Smooth muscle cell (in vitro differentiated cells): ENCODE results near the gene ZNF302. TPM values are rescaled to one million over a fixed set of nuclear protein-coding genes. Genes with fewer than 3 reads are reported as not detected.
A peak's percentile ranks its signal among the peaks of the same experiment; 100 is the strongest.

ENCODE experiments used
- DNase-seq: peaks from one replicate; lab custom pipeline; 2025; ENCODE audit not compliant: unreplicated experiment; lab: John Stamatoyannopoulos, UW
- H2AFZ ChIP-seq: fragments of 200-600 bp; sonication (generic); 2 replicates; pipeline ENCODE4 v1.6.0; 2016; ENCODE audit warnings: antibody characterized with exemption, low read depth, mild to moderate bottlenecking
- H3F3A ChIP-seq: fragments of 200-600 bp; sonication (generic); 2 replicates; pipeline ENCODE4 v1.6.0; 2017; ENCODE audit warnings: antibody characterized with exemption, low read depth
- H3K27ac ChIP-seq: fragments of 200-600 bp; sonication (generic); 2 replicates; pipeline ENCODE4 v1.5.1; 2016; ENCODE audit warnings: low read depth, mild to moderate bottlenecking
- H3K27me3 ChIP-seq: fragments of 200-600 bp; sonication (generic); 2 replicates; pipeline ENCODE4 v1.6.1; 2016; ENCODE audit warnings: low read depth, mild to moderate bottlenecking
- H3K36me3 ChIP-seq: fragments of 200-600 bp; sonication (generic); 2 replicates; pipeline ENCODE4 v1.5.1; 2016; ENCODE audit warnings: low read depth
- H3K4me1 ChIP-seq: fragments of 200-600 bp; sonication (generic); 2 replicates; pipeline ENCODE4 v1.5.1; 2016; ENCODE audit warnings: low read depth
- H3K4me2 ChIP-seq: fragments of 200-600 bp; sonication (generic); 2 replicates; pipeline ENCODE4 v1.6.0; 2016; ENCODE audit warnings: mild to moderate bottlenecking
- H3K4me3 ChIP-seq: fragments of 200-600 bp; sonication (generic); 2 replicates; pipeline ENCODE4 v1.5.1; 2016; ENCODE audit warnings: mild to moderate bottlenecking
- H3K79me2 ChIP-seq: fragments of 200-600 bp; sonication (generic); 2 replicates; pipeline ENCODE4 v1.6.0; 2016; ENCODE audit warnings: low read depth, mild to moderate bottlenecking
- H3K9ac ChIP-seq: fragments of 200-600 bp; sonication (generic); 2 replicates; pipeline ENCODE4 v1.6.0; 2016; ENCODE audit warnings: low read depth
- H3K9me3 ChIP-seq: fragments of 200-600 bp; sonication (generic); replicated peaks from 2 replicates; pipeline ENCODE4 v1.5.1; 2016; ENCODE audit warnings: low read depth
- H4K20me1 ChIP-seq: fragments of 200-600 bp; sonication (generic); 2 replicates; pipeline ENCODE4 v1.6.0; 2016; ENCODE audit warnings: low read depth
- CTCF ChIP-seq: fragments of 200-600 bp; sonication (generic); IDR thresholded peaks from 2 replicates; pipeline ENCODE4 v1.5.1; 2017; ENCODE audit warnings: borderline replicate concordance, mild to moderate bottlenecking, antibody characterized with exemption; ENCODE audit not compliant: insufficient read depth, poor library complexity, severe bottlenecking
- WGBS: methylation state at CpG from one replicate; pipeline ENCODE4 v1.1.7; 2016; ENCODE audit warnings: low lambda C conversion rate; 5-methylcytosine and 5-hydroxymethylcytosine counted together
- polyA plus RNA-seq: library from polyadenylated mRNA; unstranded; fragments of >200 nt; fragmentation: Nextera tagmentation; extraction: Ambion mirVana; gene quantifications from 2 replicates; pipeline ENCODE4 v1.2.1, GENCODE V29; 2016
- total RNA-seq: library from RNA; depleted of rRNA; stranded (reverse); fragments of >200 nt; gene quantifications from 2 replicates; pipeline ENCODE4 v1.2.3, GENCODE V29; 2014

ZNF302 gene
- total and polyA plus RNA-seq, 2 experiments from 2014 or later = 11.5 to 16.0 TPM

GRCh38 chr19:34711890-34712289 lies 34.4 kb downstream of the ZNF302 start:
- H3K9me3 ChIP-seq = peaks cover 3% of the 10 kb centered on the region
- no peaks in the 10 kb centered on the region for H3F3A ChIP-seq
- no peak for TF ChIP-seq CTCF
- DNase-seq = no peak
- H3K27ac ChIP-seq = no peak overlapping the region
- H3K36me3 ChIP-seq = no peaks in the 10 kb centered on the region
- H3K4me1 ChIP-seq = no peaks in the 10 kb centered on the region
- no peaks in the 10 kb centered on the region for H3K27me3 ChIP-seq
- no peak overlapping the region for H2AFZ ChIP-seq
- H3K4me3 ChIP-seq = no peak overlapping the region
- H3K79me2 ChIP-seq = no peaks in the 10 kb centered on the region
- H4K20me1 ChIP-seq = no peaks in the 10 kb centered on the region
- no peak overlapping the region for H3K9ac ChIP-seq
- 51% methylated on average over 6 of the region's 6 CpGs for WGBS
- H3K4me2 ChIP-seq = no peak overlapping the region

- TF ChIP-seq CTCF = peak; percentile 58
Observed at GRCh38 chr19:34712395-34713261, 35.1 kb downstream of the ZNF302 start.

GRCh38 chr19:34713262-34713637 lies 35.8 kb downstream of the ZNF302 start:
- H3K27ac ChIP-seq = no peak overlapping the region
- no peaks in the 10 kb centered on the region for H3F3A ChIP-seq
- H3K36me3 ChIP-seq = no peaks in the 10 kb centered on the region
- no peak overlapping the region for H3K9ac ChIP-seq
- no peaks in the 10 kb centered on the region for H4K20me1 ChIP-seq
- no peaks in the 10 kb centered on the region for H3K27me3 ChIP-seq
- H3K4me2 ChIP-seq = no peak overlapping the region
- 85% methylated on average over 2 of the region's 2 CpGs for WGBS
- no peak for TF ChIP-seq CTCF
- no peaks in the 10 kb centered on the region for H3K4me1 ChIP-seq
- H3K79me2 ChIP-seq = no peaks in the 10 kb centered on the region
- DNase-seq = no peak
- no peak overlapping the region for H2AFZ ChIP-seq
- H3K9me3 ChIP-seq = peaks cover 3% of the 10 kb centered on the region
- H3K4me3 ChIP-seq = no peak overlapping the region

More at GRCh38 chr19:34712395-34713261, 35.1 kb downstream of the ZNF302 start:
- WGBS = 41% methylated on average over 11 of the region's 11 CpGs
- no peak overlapping the region for H3K27ac ChIP-seq
- H4K20me1 ChIP-seq = no peaks in the 10 kb centered on the region
- no peaks in the 10 kb centered on the region for H3K79me2 ChIP-seq
- no peak overlapping the region for H3K9ac ChIP-seq
- peaks cover 3% of the 10 kb centered on the region for H3K9me3 ChIP-seq
- H3K27me3 ChIP-seq = no peaks in the 10 kb centered on the region
- no peak overlapping the region for H3K4me2 ChIP-seq
- no peak overlapping the region for H2AFZ ChIP-seq
- DNase-seq = no peak
- no peaks in the 10 kb centered on the region for H3K4me1 ChIP-seq
- no peaks in the 10 kb centered on the region for H3K36me3 ChIP-seq
- no peak overlapping the region for H3K4me3 ChIP-seq
- H3F3A ChIP-seq = no peaks in the 10 kb centered on the region

GRCh38 chr19:34715357-34715756 lies 37.9 kb downstream of the ZNF302 start:
- no peaks in the 10 kb centered on the region for H3K36me3 ChIP-seq
- no peak overlapping the region for H3K27ac ChIP-seq
- H3K4me3 ChIP-seq = no peak overlapping the region
- peaks cover 3% of the 10 kb centered on the region for H3K9me3 ChIP-seq
- DNase-seq = no peak
- H3K9ac ChIP-seq = no peak overlapping the region
- no peak overlapping the region for H3K4me2 ChIP-seq
- no peaks in the 10 kb centered on the region for H3K79me2 ChIP-seq
- no peak overlapping the region for H2AFZ ChIP-seq
- no peaks in the 10 kb centered on the region for H3K4me1 ChIP-seq
- no peaks in the 10 kb centered on the region for H3F3A ChIP-seq
- H3K27me3 ChIP-seq = no peaks in the 10 kb centered on the region
- TF ChIP-seq CTCF = no peak
- H4K20me1 ChIP-seq = no peaks in the 10 kb centered on the region
